GM12864 (cell line): ENCODE data around the gene OR6S1.
A peak's percentile ranks its signal among the peaks of the same experiment; 100 is the strongest.

Experiments
- DNase-seq: peaks from one replicate; pipeline ENCODE4 v3.0.0-alpha.2; 2011; ENCODE audit warnings: low read depth
- H3K4me3 ChIP-seq: 2 replicates; pipeline ENCODE4 v1.5.1; 2011; ENCODE audit warnings: mild to moderate bottlenecking, low read depth, low read length, control low read depth
- CTCF ChIP-seq: IDR thresholded peaks from 2 replicates; pipeline ENCODE4 v1.5.1; 2011; ENCODE audit warnings: low read depth, mild to moderate bottlenecking, moderate library complexity, low read length, control low read depth, inconsistent platforms; ENCODE audit errors: missing control alignments

The OR6S1 gene

GRCh38 chr14:20607617-20608016, 33.9 kb downstream of the OR6S1 start:
- no peak for TF ChIP-seq CTCF
- DNase-seq: no peak
- H3K4me3 ChIP-seq: no peak overlapping the region

- no peak for TF ChIP-seq CTCF
- no peak overlapping the region for H3K4me3 ChIP-seq
- no peak for DNase-seq
Observed at GRCh38 chr14:20606902-20607242, 34.6 kb downstream of the OR6S1 start.

- DNase-seq: no peak
- TF ChIP-seq CTCF: peak; percentile 56
- H3K4me3 ChIP-seq: no peak overlapping the region
Observed at GRCh38 chr14:20606190-20606901, 35.1 kb downstream of the OR6S1 start.

GRCh38 chr14:20603813-20604690, 37.4 kb downstream of the OR6S1 start:
- H3K4me3 ChIP-seq: no peak overlapping the region
- TF ChIP-seq CTCF: no peak
- DNase-seq: no peak

GRCh38 chr14:20602583-20602982, 38.9 kb downstream of the OR6S1 start:
- no peak for TF ChIP-seq CTCF
- H3K4me3 ChIP-seq: no peak overlapping the region
- DNase-seq: no peak

- H3K4me3 ChIP-seq: no peak overlapping the region
- no peak for TF ChIP-seq CTCF
- no peak for DNase-seq
Observed at GRCh38 chr14:20601522-20601921, 40.0 kb downstream of the OR6S1 start.
